ENCODE data around the gene APBB2. TPM values are rescaled to one million over a fixed set of nuclear protein-coding genes. Genes with fewer than 3 reads are reported as not detected.

APBB2 gene
- total RNA-seq, 1 donor from 2014 or later = 50.8 TPM

- DNase-seq (ENCODE audit: low read depth) = no peak
These were observed 104.3 kb downstream of the APBB2 start for GRCh38 chr4:41110050-41110449.

DNA sequence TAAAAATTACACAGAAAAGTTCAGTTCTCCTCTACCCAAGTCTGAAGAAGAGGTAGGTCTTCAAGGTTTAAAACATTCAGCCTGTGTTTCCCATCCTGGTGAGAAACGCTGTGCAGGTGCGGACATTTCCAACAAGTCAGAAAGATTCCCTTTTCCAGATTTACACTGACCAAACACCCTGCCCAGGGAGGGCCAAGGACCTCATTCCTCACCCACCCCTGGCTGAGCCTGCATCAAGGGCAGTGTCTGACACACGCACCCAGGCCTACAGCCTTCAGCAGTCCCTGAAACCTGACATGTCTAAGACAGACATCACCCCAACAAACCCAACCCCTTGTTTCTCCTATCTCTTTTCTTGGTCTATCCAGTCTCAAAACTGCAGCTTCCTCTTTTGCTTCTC lies 105.9 kb downstream of the APBB2 start:
- no peak for DNase-seq (ENCODE audit: low read depth)

DNA sequence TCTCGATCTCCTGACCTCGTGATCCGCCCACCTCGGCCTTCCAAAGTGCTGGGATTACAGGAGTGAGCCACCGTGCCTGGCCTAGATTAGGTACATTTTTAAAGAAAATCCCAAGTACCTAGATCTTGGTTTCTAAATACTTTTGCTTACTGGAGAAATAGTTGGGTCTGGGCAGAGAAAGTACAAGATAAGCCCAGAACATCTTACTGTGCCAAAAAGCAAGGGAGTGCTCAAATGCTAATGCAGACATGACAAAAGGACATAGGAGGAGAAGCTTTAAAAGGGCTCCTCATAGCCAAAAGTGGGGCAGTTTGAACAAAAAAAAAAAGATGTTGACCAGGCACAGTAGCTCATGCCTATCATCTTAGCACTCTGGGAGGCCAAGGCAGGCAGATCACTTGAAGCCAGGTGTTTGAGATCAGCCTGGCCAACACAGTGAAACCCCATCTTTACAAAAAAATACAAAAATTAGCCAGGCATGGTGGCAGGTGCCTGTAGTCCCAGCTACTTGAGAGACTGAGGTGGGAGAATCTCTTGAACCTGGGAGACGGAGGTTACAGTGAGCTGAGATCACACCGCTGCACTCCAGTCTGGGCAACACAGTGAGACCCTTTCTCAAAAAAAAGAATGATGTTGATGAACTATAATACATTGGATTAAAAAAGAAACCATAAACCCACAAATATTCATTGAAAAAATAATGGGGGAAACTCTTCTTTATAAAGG lies 107.5 kb downstream of the APBB2 start:
- DNase-seq (ENCODE audit: low read depth) = no peak

- DNase-seq (ENCODE audit: low read depth) = no peak
These were observed 108.3 kb downstream of the APBB2 start for GRCh38 chr4:41106081-41106480.

- DNase-seq (ENCODE audit: low read depth) = no peak
These were observed 110.2 kb downstream of the APBB2 start for GRCh38 chr4:41104155-41104554.

- no peak for DNase-seq (ENCODE audit: low read depth)
These were observed 110.7 kb downstream of the APBB2 start for GRCh38 chr4:41103657-41104056.

- DNase-seq (ENCODE audit: low read depth) = no peak
These were observed 111.8 kb downstream of the APBB2 start for GRCh38 chr4:41102414-41103092.

- DNase-seq (ENCODE audit: low read depth) = peak; percentile 7
These were observed 116.0 kb downstream of the APBB2 start for GRCh38 chr4:41098093-41099048.

GRCh38 chr4:41095973-41096372 lies 118.4 kb downstream of the APBB2 start:
- DNase-seq (ENCODE audit: low read depth) = no peak

DNA sequence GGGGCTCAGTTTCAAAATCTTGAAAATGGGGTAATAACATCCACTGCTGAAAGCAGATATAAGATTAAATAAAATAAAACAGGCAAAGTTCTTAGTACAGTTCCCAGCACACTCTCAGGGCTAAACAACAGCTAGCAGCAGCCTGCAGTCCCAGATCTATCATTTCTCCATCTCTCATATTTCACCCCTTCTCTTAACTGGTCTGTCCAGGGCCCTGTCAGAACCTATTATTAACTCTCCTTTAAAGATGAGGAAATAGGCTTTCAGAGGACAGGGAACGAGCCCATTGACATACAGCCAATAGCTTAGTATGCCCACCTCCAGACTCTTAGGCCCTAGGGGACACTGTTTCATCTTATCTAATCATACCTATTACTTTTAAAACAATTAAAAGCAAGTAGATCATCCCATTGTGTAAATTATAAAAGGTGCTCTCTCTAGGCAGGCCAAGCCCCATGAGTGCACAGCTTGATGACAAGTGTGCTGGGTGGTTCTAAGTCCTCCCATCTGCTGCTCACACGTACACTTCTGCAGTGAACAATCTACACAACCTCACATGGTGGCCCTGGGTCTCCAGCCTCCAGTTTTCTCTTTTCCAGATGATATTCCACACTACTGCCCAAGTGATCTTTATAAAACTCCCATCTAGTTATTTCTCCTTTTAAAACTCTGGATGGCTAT lies 119.0 kb downstream of the APBB2 start:
- peak; percentile 55 for DNase-seq (ENCODE audit: low read depth)

GRCh38 chr4:41092128-41092527 lies 122.2 kb downstream of the APBB2 start:
- DNase-seq (ENCODE audit: low read depth) = no peak

GRCh38 chr4:41081847-41082246 lies 132.5 kb downstream of the APBB2 start:
- no peak for DNase-seq (ENCODE audit: low read depth)

DNA sequence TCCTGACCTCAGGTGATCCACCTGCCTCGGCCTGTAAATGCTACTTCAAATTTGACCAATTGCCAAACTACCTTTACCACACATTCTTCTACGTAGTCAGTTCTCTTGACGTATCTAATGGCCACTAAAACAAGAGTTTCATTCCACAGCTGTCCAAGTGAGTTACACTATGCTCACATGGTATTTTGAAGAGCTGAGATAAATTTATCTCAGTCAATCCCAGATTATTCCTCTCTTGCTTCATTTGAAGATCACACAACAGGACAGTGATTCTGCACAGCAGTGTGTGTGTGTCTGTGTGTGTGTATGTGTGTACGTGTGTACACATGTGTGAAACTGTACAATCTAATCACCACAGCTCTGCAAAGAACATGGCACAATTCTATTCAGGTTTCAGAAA lies 133.4 kb downstream of the APBB2 start:
- DNase-seq (ENCODE audit: low read depth) = no peak

DNA sequence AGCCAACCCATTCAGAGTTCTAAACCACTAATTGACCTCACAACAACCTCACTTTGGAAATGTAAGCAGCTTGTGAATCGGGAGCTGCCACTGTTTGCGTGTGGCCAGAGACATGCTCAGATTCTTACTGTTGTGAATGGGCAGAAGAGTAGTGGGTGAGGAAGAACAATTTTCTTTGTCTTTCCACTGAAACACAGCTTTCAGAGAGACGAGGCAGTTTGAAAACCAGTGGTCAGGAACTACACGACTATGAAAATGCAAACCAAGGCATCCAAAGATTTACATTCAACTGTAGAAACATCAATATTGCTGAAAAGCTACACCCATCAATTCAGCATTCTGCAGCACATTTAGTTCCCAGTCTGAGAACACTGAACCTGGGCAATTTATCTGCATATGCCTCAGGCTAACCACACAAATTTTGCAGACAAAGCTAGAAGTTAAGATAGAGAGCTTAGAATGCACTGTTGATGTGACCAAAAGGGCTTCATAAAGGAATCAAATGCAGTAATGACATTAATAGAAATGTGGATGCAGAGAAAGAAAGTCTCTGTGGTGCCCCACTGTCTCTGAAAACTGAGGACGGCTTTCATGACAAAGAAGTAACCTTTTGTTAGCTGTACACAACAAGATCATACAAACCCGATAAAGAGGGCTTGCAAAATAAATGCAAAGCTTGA lies 134.3 kb downstream of the APBB2 start:
- no peak for DNase-seq (ENCODE audit: low read depth)

- DNase-seq (ENCODE audit: low read depth) = peak; percentile 30
These were observed 136.7 kb downstream of the APBB2 start for GRCh38 chr4:41077628-41078027.

- DNase-seq (ENCODE audit: low read depth) = no peak
These were observed 137.9 kb downstream of the APBB2 start for GRCh38 chr4:41076481-41076880.

GRCh38 chr4:41074215-41074614 lies 140.1 kb downstream of the APBB2 start:
- DNase-seq (ENCODE audit: low read depth) = no peak

GRCh38 chr4:41072021-41072777 lies 142.1 kb downstream of the APBB2 start:
- peak; percentile 57 for DNase-seq (ENCODE audit: low read depth)

DNA sequence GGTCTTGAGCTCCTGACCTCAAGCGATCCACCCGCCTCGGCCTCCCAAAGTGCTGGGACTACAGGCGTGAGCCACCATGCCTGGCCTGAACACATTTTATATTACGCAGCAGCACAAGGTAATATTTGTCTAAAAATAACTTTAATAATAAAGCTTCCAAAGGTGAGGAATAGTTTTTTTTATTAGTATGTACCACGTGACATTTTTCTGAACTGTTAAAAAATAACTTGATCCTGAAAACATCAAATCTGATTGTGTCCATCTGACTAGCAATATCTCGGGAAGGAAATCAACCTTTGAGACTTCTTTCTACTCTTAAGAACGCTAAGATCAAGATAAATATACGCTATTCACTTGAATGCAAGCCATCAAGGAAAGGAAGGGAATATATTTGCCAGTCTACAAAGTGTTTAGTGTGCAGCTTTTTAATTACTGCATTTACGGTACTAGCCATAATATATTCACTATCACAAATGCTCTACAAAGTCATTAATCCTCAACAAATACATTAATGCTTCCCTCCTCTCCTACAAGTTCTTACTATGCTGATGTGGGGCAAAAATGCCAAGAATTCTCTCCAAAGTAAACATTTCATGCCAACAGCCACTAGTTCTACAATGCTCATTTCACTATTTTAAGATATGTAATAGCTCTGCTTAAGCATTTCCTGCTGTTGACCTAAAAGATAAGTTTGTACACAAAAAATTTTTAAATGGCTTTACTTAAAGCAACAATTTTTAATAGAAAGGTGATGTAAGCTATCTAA lies 143.6 kb downstream of the APBB2 start:
- DNase-seq (ENCODE audit: low read depth) = no peak
